Stimulated activated CD4-positive, alpha-beta T cell treated with anti-CD3 and anti-CD28 coated beads, Interleukin-4, amount 100 ng/mL, for 48 hours (primary cell): ENCODE measurements around the gene SLC23A1.
A peak's percentile ranks its signal among the peaks of the same experiment; 100 is the strongest.

Source experiments
- DNase-seq, 2 donors: peaks; one replicate each; pipeline ENCODE4 v3.0.0-alpha.2; 2020; ENCODE audit warnings: low read depth in 2 of 2

Gene SLC23A1

GRCh38 chr5:139407517-139407916 is 24.4 kb upstream of the SLC23A1 start:
- DNase-seq: no peak

GRCh38 chr5:139406963-139407362 is 23.9 kb upstream of the SLC23A1 start:
- no peak for DNase-seq

GRCh38 chr5:139404484-139404840 is 21.4 kb upstream of the SLC23A1 start:
- DNase-seq: no peak

GRCh38 chr5:139403787-139404483 is 20.8 kb upstream of the SLC23A1 start, which contains the start of gene SPATA24:
TSS of gene SPATA24 (minus strand) at chr5:139404089. CDS start at chr5:139404060, 29 bp downstream.
- DNase-seq: peak; percentile 97 to 98

GRCh38 chr5:139403418-139403786 is 20.3 kb upstream of the SLC23A1 start:
- DNase-seq: no peak

- no peak for DNase-seq
Observed at GRCh38 chr5:139402561-139403158, 19.6 kb upstream of the SLC23A1 start.

- no peak for DNase-seq
Observed at GRCh38 chr5:139401546-139401945, 18.4 kb upstream of the SLC23A1 start.

GRCh38 chr5:139399501-139400121 is 16.5 kb upstream of the SLC23A1 start:
- no peak for DNase-seq

- DNase-seq: no peak
Observed at GRCh38 chr5:139397921-139398320, 14.8 kb upstream of the SLC23A1 start.

GRCh38 chr5:139396691-139397090 is 13.6 kb upstream of the SLC23A1 start:
- no peak for DNase-seq

GRCh38 chr5:139395844-139396640 is 12.9 kb upstream of the SLC23A1 start:
- DNase-seq: no peak

GRCh38 chr5:139394654-139395566 is 11.8 kb upstream of the SLC23A1 start, which contains the start of gene PROB1:
TSS of gene PROB1 (minus strand) at chr5:139395104. CDS start at chr5:139395081, 23 bp downstream.
- no peak for DNase-seq

- peak in 1 of 2 donors; percentile 44 for DNase-seq
Observed at GRCh38 chr5:139394123-139394653, 11.1 kb upstream of the SLC23A1 start.

- no peak for DNase-seq
Observed at GRCh38 chr5:139393497-139394122, 10.5 kb upstream of the SLC23A1 start.

GRCh38 chr5:139392678-139393496 is 9.8 kb upstream of the SLC23A1 start:
- DNase-seq: peak; percentile 83 to 86

- no peak for DNase-seq
Observed at GRCh38 chr5:139392324-139392677, 9.2 kb upstream of the SLC23A1 start.

GRCh38 chr5:139391570-139392323 is 8.7 kb upstream of the SLC23A1 start:
- no peak for DNase-seq

GRCh38 chr5:139390639-139391569 is 7.8 kb upstream of the SLC23A1 start:
- DNase-seq: no peak
